ENCODE data around the gene CBL. TPM values are rescaled to one million over a fixed set of nuclear protein-coding genes. Genes with fewer than 3 reads are reported as not detected.

Gene CBL
- total RNA-seq, 1 experiment from 2014 or later, result 52.7 TPM

DNA sequence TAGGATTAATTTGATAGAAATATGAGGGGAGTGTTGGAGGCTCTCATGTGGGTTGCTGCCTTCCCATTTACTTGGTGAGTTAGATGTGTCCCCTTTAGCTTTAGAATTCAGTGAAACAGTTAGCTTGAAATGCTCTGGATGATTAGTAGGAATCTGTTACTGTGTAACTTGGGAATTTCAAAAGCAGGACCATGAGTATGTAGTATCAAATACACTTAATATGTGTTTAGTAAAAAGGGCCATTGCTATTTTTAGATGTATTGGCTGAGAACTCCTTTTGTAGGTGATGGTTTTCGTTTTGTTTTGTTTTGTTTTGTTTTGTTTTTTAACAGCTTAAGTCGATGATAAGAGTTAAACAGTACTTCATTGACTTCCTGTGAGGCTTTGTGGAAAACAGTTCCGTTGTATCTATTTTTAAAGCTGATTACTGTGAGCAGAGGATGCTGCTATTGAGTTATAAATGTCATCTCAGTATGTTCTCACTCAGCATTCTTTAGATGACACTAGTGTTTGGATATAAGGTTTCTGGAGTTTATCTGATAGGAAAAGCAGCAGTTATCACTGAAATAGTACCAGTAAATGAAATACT, 57.3 kb downstream of the CBL start:
- no TSS peak for BruUV-seq (replicated peaks)

DNA sequence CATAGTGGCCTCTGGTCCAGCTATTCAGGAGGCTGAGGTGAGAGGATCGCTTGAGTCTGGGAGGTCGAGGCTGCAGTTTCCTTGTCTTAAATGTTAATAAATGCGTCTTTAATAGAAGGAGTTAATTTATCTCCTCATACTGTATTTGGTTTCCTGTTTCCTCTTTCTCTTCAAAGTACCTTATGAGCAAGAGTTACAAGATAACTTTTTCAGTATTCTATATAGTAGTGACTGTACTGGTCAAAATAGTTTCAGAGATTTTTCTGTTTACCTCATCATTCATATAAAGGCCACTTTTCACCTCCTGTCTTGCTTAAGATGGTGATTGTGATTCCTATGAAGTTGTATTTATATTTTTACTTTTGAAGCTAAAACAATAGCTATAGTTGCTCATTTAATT, 59.9 kb downstream of the CBL start:
- TF ChIP-seq, protein P1, sequence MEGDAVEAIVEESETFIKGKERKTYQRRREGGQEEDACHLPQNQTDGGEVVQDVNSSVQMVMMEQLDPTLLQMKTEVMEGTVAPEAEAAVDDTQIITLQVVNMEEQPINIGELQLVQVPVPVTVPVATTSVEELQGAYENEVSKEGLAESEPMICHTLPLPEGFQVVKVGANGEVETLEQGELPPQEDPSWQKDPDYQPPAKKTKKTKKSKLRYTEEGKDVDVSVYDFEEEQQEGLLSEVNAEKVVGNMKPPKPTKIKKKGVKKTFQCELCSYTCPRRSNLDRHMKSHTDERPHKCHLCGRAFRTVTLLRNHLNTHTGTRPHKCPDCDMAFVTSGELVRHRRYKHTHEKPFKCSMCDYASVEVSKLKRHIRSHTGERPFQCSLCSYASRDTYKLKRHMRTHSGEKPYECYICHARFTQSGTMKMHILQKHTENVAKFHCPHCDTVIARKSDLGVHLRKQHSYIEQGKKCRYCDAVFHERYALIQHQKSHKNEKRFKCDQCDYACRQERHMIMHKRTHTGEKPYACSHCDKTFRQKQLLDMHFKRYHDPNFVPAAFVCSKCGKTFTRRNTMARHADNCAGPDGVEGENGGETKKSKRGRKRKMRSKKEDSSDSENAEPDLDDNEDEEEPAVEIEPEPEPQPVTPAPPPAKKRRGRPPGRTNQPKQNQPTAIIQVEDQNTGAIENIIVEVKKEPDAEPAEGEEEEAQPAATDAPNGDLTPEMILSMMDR (IDR thresholded peaks at IDR 0.05; ENCODE audit: insufficient read depth in 1 of 2, low read depth in 1 of 2, low read length in 1 of 2, severe bottlenecking in 1 of 2, unreplicated experiment in 1 of 2), result no peak
- H3K36me3 Mint-ChIP-seq (ENCODE audit: insufficient read depth, unreplicated experiment), result no peaks in the 10 kb centered on the region
- no peak overlapping the region for H3K27ac Mint-ChIP-seq (ENCODE audit: unreplicated experiment)
- H3K9me3 ChIP-seq, result no peaks in the 10 kb centered on the region
- H3K4me1 Mint-ChIP-seq (ENCODE audit: low read depth, unreplicated experiment), result peaks cover 20% of the 10 kb centered on the region
- H3K4me1 ChIP-seq, result no peaks in the 10 kb centered on the region
- no peak for DNase-seq
- BruUV-seq (replicated peaks), result no TSS peak
- POLR2A ChIA-PET, result interaction anchor here (0.6 kb wide), 1 partner anchor 9 kb away, joined by 14 read pairs; no protein-coding TSS in a partner anchor
- H3K9me3 Mint-ChIP-seq (ENCODE audit: unreplicated experiment), result no peaks in the 10 kb centered on the region
- intact Hi-C loops (cut with micrococcal nuclease; ENCODE audit: unreplicated experiment), result no loop called here
- no peaks in the 10 kb centered on the region for H3K27me3 ChIP-seq (replicated peaks; ENCODE audit: control insufficient read depth, insufficient read depth, low read length)
- H3K36me3 ChIP-seq (ENCODE audit: control insufficient read depth, insufficient read depth, low read length), result no peaks in the 10 kb centered on the region; the same call in 1 of the 2 replicates
- CTCF ChIA-PET, result interaction anchor here (0.6 kb wide), 1 partner anchor 196 kb away, joined by 3 read pairs; no protein-coding TSS in a partner anchor
- H3K4me3 ChIP-seq (ENCODE audit: low read depth, low read length), result no peak overlapping the region
- no peaks in the 10 kb centered on the region for H3K27me3 Mint-ChIP-seq (ENCODE audit: insufficient read depth, unreplicated experiment)
- no peak overlapping the region for H3K4me3 Mint-ChIP-seq (ENCODE audit: unreplicated experiment)

More for the DNA sequence above, 57.3 kb downstream of the CBL start:
- H3K4me1 Mint-ChIP-seq (ENCODE audit: low read depth, unreplicated experiment), result peaks cover 17% of the 10 kb centered on the region
- TF ChIP-seq, protein P1 (IDR thresholded peaks at IDR 0.05; ENCODE audit: insufficient read depth in 1 of 2, low read depth in 1 of 2, low read length in 1 of 2, severe bottlenecking in 1 of 2, unreplicated experiment in 1 of 2), result no peak
- H3K4me1 ChIP-seq, result no peaks in the 10 kb centered on the region
- H3K9me3 ChIP-seq, result no peaks in the 10 kb centered on the region
- H3K27me3 Mint-ChIP-seq (ENCODE audit: insufficient read depth, unreplicated experiment), result no peaks in the 10 kb centered on the region
- intact Hi-C loops (cut with micrococcal nuclease; ENCODE audit: unreplicated experiment), result no loop called here
- no peak overlapping the region for H3K4me3 Mint-ChIP-seq (ENCODE audit: unreplicated experiment)
- H3K9me3 Mint-ChIP-seq (ENCODE audit: unreplicated experiment), result no peaks in the 10 kb centered on the region
- ChIA-PET POLR2A (interaction anchor here (0.7 kb wide), 1 partner anchor 690 kb away, joined by 4 read pairs; no protein-coding TSS in a partner anchor), CTCF (interaction anchor here (0.6 to 1.2 kb wide), 2 partner anchors 57 to 118 kb away, joined by 3 to 6 read pairs; partner anchors contain the start of gene CBL)
- no peaks in the 10 kb centered on the region for H3K36me3 Mint-ChIP-seq (ENCODE audit: insufficient read depth, unreplicated experiment)
- no peak overlapping the region for H3K27ac Mint-ChIP-seq (ENCODE audit: unreplicated experiment)
- no peaks in the 10 kb centered on the region for H3K36me3 ChIP-seq (ENCODE audit: control insufficient read depth, insufficient read depth, low read length)
- no peak for DNase-seq
- H3K4me3 ChIP-seq (ENCODE audit: low read depth, low read length), result no peak overlapping the region
- no peaks in the 10 kb centered on the region for H3K27me3 ChIP-seq (replicated peaks; ENCODE audit: control insufficient read depth, insufficient read depth, low read length)

DNA sequence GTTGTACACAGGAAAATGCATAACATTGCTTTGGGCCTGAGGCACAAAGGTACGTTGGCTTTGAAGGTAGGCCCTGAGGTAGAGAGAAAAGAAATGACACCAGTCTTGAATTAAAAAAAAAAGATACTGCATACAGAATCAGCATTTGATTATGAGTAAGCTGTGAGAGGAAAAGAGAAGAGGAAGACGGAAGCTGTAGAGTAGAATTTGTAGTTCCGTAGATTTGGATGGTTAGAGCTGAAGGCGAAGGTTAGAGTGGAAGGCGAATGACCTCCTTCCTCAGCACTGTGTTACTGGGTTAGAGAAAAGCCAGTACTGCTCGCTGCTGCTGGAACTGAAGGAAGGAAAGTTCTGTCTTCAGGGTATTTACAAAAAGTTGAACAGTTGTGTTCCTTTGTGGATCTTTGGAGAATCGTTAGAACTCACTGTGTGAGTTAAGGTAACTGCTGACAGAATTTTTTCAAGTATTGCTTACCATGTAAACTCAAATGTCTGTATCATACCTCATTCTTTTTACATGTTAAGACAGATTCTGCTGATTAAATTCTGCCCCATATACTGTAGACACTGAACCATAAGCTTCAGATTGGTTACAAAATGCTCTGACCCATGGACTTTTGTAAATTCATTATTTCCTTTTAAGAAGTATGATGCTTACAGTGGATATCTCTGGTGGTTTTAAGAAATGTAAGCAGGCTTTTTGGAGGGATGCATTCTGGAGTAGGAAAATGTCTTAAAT, 60.5 kb downstream of the CBL start:
- Histone ChIP-seq H3K9me3 (no peaks in the 10 kb centered on the region), H3K4me3 (ENCODE audit: low read depth, low read length) (no peak overlapping the region), H3K36me3 (ENCODE audit: control insufficient read depth, insufficient read depth, low read length) (no peaks in the 10 kb centered on the region; the same call in 1 of the 2 replicates), H3K4me1 (no peaks in the 10 kb centered on the region), H3K27me3 (replicated peaks; ENCODE audit: control insufficient read depth, insufficient read depth, low read length) (no peaks in the 10 kb centered on the region)
- intact Hi-C loops (cut with micrococcal nuclease; ENCODE audit: unreplicated experiment), result no loop called here
- ChIA-PET CTCF (interaction anchor here (0.6 to 1.7 kb wide), 2 partner anchors 60 to 196 kb away, joined by 3 to 4 read pairs; partner anchors contain the start of gene CBL), POLR2A (interaction anchor here (0.6 kb wide), 1 partner anchor 10 kb away, joined by 14 read pairs; no protein-coding TSS in a partner anchor)
- H3K4me1 Mint-ChIP-seq (ENCODE audit: low read depth, unreplicated experiment), result peaks cover 20% of the 10 kb centered on the region
- no peak for DNase-seq
- no peaks in the 10 kb centered on the region for H3K9me3 Mint-ChIP-seq (ENCODE audit: unreplicated experiment)
- no peak overlapping the region for H3K27ac Mint-ChIP-seq (ENCODE audit: unreplicated experiment)
- BruUV-seq (replicated peaks), result no TSS peak
- no peaks in the 10 kb centered on the region for H3K36me3 Mint-ChIP-seq (ENCODE audit: insufficient read depth, unreplicated experiment)
- H3K27me3 Mint-ChIP-seq (ENCODE audit: insufficient read depth, unreplicated experiment), result no peaks in the 10 kb centered on the region
- TF ChIP-seq, protein P1 (IDR thresholded peaks at IDR 0.05; ENCODE audit: insufficient read depth in 1 of 2, low read depth in 1 of 2, low read length in 1 of 2, severe bottlenecking in 1 of 2, unreplicated experiment in 1 of 2), result no peak
- H3K4me3 Mint-ChIP-seq (ENCODE audit: unreplicated experiment), result no peak overlapping the region
